Bone marrow (tissue), 2 donors: ENCODE measurements around the gene CARD16.
"Not testable (repeated sequence)": the region's sequence is repeated elsewhere in the genome, so short reads cannot be mapped to it uniquely, and the experiment has no call there.

Source experiments
- DNase-seq, 2 donors: peaks; one replicate each; lab custom pipeline; 2025; lab: John Stamatoyannopoulos, UW

The CARD16 gene

GRCh38 chr11:105044557-105045524 lies at the start of gene CARD16:
Gene CARD16, minus strand, starts transcription at chr11:105045335. Its CDS starts 38 bp downstream, at chr11:105045297.
- peak in 1 of 2 donors; percentile 30 for DNase-seq

GRCh38 chr11:105092256-105093239 lies 47.4 kb upstream of the CARD16 start:
- DNase-seq: no peak

GRCh38 chr11:105081412-105082150 lies 36.4 kb upstream of the CARD16 start:
- DNase-seq: no peak

- peak in 1 of 2 donors; percentile 27 for DNase-seq
Observed at GRCh38 chr11:105080171-105080906, 35.2 kb upstream of the CARD16 start.

- DNase-seq: no peak
Observed at GRCh38 chr11:105078283-105078682, 33.1 kb upstream of the CARD16 start.

- not testable (repeated sequence) for DNase-seq
Observed at GRCh38 chr11:105077141-105077790, 32.1 kb upstream of the CARD16 start.

GRCh38 chr11:105074166-105074530 lies 29.0 kb upstream of the CARD16 start:
- no peak for DNase-seq

- no peak for DNase-seq
Observed at GRCh38 chr11:105073456-105074165, 28.5 kb upstream of the CARD16 start.

- DNase-seq: not testable (repeated sequence)
Observed at GRCh38 chr11:105072080-105072479, 26.9 kb upstream of the CARD16 start.

- no peak for DNase-seq
Observed at GRCh38 chr11:105071089-105071732, 26.1 kb upstream of the CARD16 start.

GRCh38 chr11:105070306-105070705 lies 25.2 kb upstream of the CARD16 start:
- DNase-seq: no peak

GRCh38 chr11:105069749-105070148 lies 24.6 kb upstream of the CARD16 start:
- DNase-seq: not testable (repeated sequence)

- DNase-seq: not testable (repeated sequence)
Observed at GRCh38 chr11:105063245-105063941, 18.3 kb upstream of the CARD16 start.

- DNase-seq: no peak
Observed at GRCh38 chr11:105057432-105057831, 12.3 kb upstream of the CARD16 start.

- DNase-seq: no peak
Observed at GRCh38 chr11:105056446-105056845, 11.3 kb upstream of the CARD16 start.

- no peak for DNase-seq
Observed at GRCh38 chr11:105054723-105055493, 9.8 kb upstream of the CARD16 start.

- DNase-seq: no peak
Observed at GRCh38 chr11:105052487-105052886, 7.4 kb upstream of the CARD16 start.

- DNase-seq: no peak
Observed at GRCh38 chr11:105051559-105051958, 6.4 kb upstream of the CARD16 start.
